ENCODE measurements around the gene OTOGL. TPM values are rescaled to one million over a fixed set of nuclear protein-coding genes. Genes with fewer than 3 reads are reported as not detected.

Gene OTOGL
- total and polyA plus RNA-seq, 2 donors from 2014 or later: 0.47 to 0.80 TPM

DNA sequence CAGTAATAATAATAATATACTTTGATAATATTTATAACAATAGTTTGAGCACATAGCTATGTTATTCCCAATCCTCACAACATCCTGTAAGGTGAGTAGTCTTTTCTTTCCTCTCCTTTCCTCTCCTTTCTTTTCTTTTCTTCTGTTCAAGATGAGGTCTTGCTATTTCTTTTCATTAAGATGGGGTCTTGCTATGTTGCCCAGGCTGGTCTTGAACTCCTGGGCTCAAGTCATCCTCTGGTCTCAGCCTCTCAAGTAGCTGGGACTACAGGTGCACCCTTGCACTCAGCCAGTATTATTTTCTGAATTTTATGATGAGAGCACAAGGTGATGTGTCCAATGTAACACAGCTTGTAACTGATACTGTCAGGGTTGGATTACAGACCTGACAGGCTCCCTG is 134.6 kb downstream of the OTOGL start:
- FAIRE-seq: no peak
- no peaks in the 10 kb centered on the region for H3K27me3 ChIP-seq (ENCODE audit: control insufficient read depth, insufficient read depth, low read length)

DNA sequence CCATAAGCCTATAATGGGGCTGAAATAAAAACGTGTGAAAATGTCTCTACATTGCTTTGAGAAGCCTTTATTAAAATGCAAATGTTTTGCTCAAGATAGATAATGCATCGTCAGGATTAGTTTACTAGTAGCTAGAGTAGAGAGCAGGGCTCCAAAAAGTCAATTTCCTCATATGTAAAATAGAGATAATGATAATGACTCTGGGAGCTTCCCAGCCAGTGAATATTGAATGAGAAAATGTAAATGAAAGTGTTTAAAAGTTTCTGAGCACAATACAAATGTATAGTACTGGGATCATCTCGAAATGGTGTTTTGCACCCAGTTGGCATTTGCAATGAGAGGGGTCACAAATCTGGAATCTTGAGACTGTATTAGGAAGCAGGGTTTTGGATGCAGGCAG is 135.3 kb downstream of the OTOGL start:
- FAIRE-seq: no peak

More for the DNA sequence above, 134.6 kb downstream of the OTOGL start:
- Histone ChIP-seq H3K9me3 (ENCODE audit: control insufficient read depth in 2 of 3, insufficient read depth in 1 of 3, low read length in 3 of 3) (no peaks in the 10 kb centered on the region), H3K4me1 (ENCODE audit: control insufficient read depth in 2 of 3, insufficient read depth in 2 of 3, low read depth in 1 of 3, low read length in 3 of 3) (peaks cover 0 to 2% (median 0%) of the 10 kb centered on the region in 3 donors), H3K27ac (ENCODE audit: low read depth in 2 of 2, low read length in 2 of 2) (no peak overlapping the region), H3K4me3 (ENCODE audit: low read length in 3 of 3) (no peak overlapping the region), H3K9ac (ENCODE audit: low read length in 3 of 3) (no peak overlapping the region), H3K36me3 (ENCODE audit: control insufficient read depth in 2 of 3, insufficient read depth in 3 of 3, low read length in 3 of 3) (no peaks in the 10 kb centered on the region)
- no peak for DNase-seq
- TF ChIP-seq, protein P1, sequence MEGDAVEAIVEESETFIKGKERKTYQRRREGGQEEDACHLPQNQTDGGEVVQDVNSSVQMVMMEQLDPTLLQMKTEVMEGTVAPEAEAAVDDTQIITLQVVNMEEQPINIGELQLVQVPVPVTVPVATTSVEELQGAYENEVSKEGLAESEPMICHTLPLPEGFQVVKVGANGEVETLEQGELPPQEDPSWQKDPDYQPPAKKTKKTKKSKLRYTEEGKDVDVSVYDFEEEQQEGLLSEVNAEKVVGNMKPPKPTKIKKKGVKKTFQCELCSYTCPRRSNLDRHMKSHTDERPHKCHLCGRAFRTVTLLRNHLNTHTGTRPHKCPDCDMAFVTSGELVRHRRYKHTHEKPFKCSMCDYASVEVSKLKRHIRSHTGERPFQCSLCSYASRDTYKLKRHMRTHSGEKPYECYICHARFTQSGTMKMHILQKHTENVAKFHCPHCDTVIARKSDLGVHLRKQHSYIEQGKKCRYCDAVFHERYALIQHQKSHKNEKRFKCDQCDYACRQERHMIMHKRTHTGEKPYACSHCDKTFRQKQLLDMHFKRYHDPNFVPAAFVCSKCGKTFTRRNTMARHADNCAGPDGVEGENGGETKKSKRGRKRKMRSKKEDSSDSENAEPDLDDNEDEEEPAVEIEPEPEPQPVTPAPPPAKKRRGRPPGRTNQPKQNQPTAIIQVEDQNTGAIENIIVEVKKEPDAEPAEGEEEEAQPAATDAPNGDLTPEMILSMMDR (IDR thresholded peaks at IDR 0.05; ENCODE audit: borderline replicate concordance, extremely low read depth, insufficient read depth): no peak
- intact Hi-C loops (cut with DNase I): no loop called here

DNA sequence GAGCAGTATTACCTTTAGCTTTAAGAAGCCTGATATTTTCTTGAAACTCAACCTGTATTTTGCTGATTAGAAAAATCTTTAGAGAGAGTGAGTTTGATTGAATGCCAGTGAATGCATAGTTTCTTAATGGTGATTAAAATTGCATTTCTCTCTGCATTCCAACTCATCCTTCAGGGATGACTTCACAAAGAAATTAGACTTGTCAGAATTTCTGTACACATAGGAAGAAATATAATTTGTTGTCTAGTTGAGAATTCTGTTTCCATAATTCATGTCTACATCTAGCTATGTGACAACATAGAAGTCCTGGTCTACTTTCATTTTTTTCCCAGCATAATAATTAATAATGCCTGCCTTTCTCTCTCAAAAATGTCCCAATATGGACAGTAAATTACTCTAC is 136.6 kb downstream of the OTOGL start:
- Histone ChIP-seq H3K27ac (ENCODE audit: low read depth in 2 of 2, low read length in 2 of 2) (no peak overlapping the region), H3K27me3 (ENCODE audit: control insufficient read depth, insufficient read depth, low read length) (no peaks in the 10 kb centered on the region), H3K9me3 (ENCODE audit: control insufficient read depth in 2 of 3, insufficient read depth in 1 of 3, low read length in 3 of 3) (no peaks in the 10 kb centered on the region), H3K4me1 (ENCODE audit: control insufficient read depth in 2 of 3, insufficient read depth in 2 of 3, low read depth in 1 of 3, low read length in 3 of 3) (no peaks in the 10 kb centered on the region), H3K9ac (ENCODE audit: low read length in 3 of 3) (no peak overlapping the region), H3K36me3 (ENCODE audit: control insufficient read depth in 2 of 3, insufficient read depth in 3 of 3, low read length in 3 of 3) (no peaks in the 10 kb centered on the region), H3K4me3 (ENCODE audit: low read length in 3 of 3) (no peak overlapping the region)
- TF ChIP-seq, protein P1 (IDR thresholded peaks at IDR 0.05; ENCODE audit: borderline replicate concordance, extremely low read depth, insufficient read depth): no peak
- no peak for DNase-seq
- no peak for FAIRE-seq
- intact Hi-C loops (cut with DNase I): no loop called here

More for the DNA sequence above, 135.3 kb downstream of the OTOGL start:
- no peaks in the 10 kb centered on the region for H3K36me3 ChIP-seq (ENCODE audit: control insufficient read depth in 2 of 3, insufficient read depth in 3 of 3, low read length in 3 of 3)
- H3K4me1 ChIP-seq (ENCODE audit: control insufficient read depth in 2 of 3, insufficient read depth in 2 of 3, low read depth in 1 of 3, low read length in 3 of 3): peaks cover 0 to 1% (median 0%) of the 10 kb centered on the region in 3 donors
- no peak overlapping the region for H3K9ac ChIP-seq (ENCODE audit: low read length in 3 of 3)
- intact Hi-C loops (cut with DNase I): no loop called here
- TF ChIP-seq, protein P1 (IDR thresholded peaks at IDR 0.05; ENCODE audit: borderline replicate concordance, extremely low read depth, insufficient read depth): no peak
- H3K27me3 ChIP-seq (ENCODE audit: control insufficient read depth, insufficient read depth, low read length): no peaks in the 10 kb centered on the region
- no peak overlapping the region for H3K27ac ChIP-seq (ENCODE audit: low read depth in 2 of 2, low read length in 2 of 2)
- H3K4me3 ChIP-seq (ENCODE audit: low read length in 3 of 3): no peak overlapping the region
- H3K9me3 ChIP-seq (ENCODE audit: control insufficient read depth in 2 of 3, insufficient read depth in 1 of 3, low read length in 3 of 3): no peaks in the 10 kb centered on the region
- DNase-seq: no peak

DNA sequence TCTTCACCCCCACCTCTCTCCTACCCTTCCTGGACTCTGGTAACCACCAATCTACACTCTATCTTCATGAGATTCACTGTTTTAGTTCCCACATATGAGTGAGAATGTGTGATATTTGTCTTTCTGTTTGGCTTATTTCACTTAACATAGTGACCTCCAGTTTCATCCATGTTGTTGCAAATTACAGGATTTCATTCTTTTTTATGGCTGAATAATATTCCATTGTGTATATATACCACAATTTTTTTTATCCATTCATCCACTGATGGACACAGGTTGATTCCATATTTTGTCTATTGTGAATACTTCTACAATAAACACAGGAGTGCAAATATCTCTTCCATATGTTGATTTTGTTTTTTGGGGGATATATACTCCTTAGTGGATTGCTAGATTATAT is 140.5 kb downstream of the OTOGL start:
- TF ChIP-seq, protein P1 (IDR thresholded peaks at IDR 0.05; ENCODE audit: borderline replicate concordance, extremely low read depth, insufficient read depth): no peak
- Histone ChIP-seq H3K36me3 (ENCODE audit: control insufficient read depth in 2 of 3, insufficient read depth in 3 of 3, low read length in 3 of 3) (no peaks in the 10 kb centered on the region), H3K27me3 (ENCODE audit: control insufficient read depth, insufficient read depth, low read length) (no peaks in the 10 kb centered on the region), H3K27ac (ENCODE audit: low read depth in 2 of 2, low read length in 2 of 2) (no peak overlapping the region), H3K4me3 (ENCODE audit: low read length in 3 of 3) (no peak overlapping the region), H3K9ac (ENCODE audit: low read length in 3 of 3) (no peak overlapping the region), H3K4me1 (ENCODE audit: control insufficient read depth in 2 of 3, insufficient read depth in 2 of 3, low read depth in 1 of 3, low read length in 3 of 3) (no peaks in the 10 kb centered on the region), H3K9me3 (ENCODE audit: control insufficient read depth in 2 of 3, insufficient read depth in 1 of 3, low read length in 3 of 3) (no peaks in the 10 kb centered on the region)
- no peak for FAIRE-seq
- intact Hi-C loops (cut with DNase I): no loop called here
- no peak for DNase-seq

Data from kidney (tissue), 14 donors.